GM21447 (cell line): ENCODE data around the gene AGO4.
"Not testable (repeated sequence)": the region's sequence is repeated elsewhere in the genome, so short reads cannot be mapped to it uniquely, and the experiment has no call there.

Experiments used
- ATAC-seq: cut with Tn5 transposase; IDR thresholded peaks from one replicate; pipeline ENCODE4 v1.9.1; 2021; ENCODE audit not compliant: unreplicated experiment

The AGO4 gene

DNA sequence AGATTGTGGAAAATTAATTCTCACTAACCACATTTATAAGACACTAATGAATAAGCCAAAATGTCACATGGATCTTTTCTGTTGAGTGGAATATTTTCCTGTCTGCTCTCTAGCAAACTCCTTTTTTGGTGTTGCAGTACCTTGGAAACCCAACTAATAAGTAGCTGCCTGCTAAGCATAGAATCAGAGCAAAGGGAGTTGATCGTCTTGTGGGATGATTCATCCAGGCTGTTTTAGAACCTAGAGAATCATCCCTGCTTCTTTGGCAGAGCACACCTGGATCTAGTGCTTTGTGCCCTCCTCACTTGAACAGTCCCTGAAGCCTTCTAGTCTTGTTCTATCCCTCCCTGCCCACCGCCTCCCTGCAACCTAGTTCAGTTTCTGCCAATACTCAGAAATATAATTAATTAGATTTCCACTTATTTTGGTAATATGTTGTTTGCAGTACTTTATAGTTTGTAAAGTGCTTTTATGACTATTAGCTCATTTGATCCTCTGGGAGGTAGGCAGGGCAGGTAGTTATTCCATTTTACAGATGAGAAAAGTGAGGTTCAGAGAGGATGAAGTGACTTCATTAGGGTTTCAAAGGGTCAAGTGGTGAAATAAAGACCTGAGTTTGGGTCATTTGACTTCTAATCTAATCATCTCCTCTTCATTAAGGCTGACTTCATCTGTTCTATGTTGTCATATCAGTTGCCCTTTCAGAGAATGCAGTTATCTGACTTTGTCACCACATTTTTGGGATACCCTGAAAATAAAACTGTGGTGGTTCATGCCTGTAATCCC lies 2.5 kb downstream of the AGO4 start:
- ATAC-seq = no peak

DNA sequence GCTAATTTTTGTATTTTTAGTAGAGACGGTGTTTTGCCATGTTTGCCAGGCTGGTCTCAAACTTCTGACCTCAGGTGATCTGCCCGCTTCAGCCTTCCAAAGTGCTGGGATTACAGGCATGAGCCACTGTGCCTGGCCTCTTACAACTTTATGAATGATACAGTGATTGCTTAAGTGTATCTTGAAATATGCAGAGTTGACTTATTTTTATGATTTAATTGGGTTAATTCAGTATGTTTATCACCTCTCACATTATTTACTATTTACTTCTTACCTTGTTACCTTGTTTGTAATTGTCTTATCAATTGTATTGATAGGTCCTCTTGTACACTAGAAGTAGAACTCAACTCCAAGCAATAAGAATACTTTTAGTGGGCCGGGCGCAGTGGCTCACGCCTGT lies 4.9 kb downstream of the AGO4 start:
- ATAC-seq = not testable (repeated sequence)

DNA sequence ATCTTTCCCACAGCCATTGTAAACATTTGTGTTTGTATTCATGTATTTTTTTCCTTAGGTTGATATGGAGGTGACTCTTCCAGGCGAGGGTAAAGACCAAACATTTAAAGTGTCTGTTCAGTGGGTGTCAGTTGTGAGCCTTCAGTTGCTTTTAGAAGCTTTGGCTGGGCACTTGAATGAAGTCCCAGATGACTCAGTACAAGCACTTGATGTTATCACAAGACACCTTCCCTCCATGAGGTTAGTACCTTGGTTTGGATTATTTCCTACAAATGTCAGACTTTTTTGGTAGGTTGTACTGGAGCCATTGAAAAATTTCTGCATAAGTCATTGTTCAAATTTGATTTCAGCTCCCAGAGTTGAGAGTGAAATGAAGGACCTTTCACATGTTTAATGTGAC lies 17.4 kb downstream of the AGO4 start:
- ATAC-seq = no peak

DNA sequence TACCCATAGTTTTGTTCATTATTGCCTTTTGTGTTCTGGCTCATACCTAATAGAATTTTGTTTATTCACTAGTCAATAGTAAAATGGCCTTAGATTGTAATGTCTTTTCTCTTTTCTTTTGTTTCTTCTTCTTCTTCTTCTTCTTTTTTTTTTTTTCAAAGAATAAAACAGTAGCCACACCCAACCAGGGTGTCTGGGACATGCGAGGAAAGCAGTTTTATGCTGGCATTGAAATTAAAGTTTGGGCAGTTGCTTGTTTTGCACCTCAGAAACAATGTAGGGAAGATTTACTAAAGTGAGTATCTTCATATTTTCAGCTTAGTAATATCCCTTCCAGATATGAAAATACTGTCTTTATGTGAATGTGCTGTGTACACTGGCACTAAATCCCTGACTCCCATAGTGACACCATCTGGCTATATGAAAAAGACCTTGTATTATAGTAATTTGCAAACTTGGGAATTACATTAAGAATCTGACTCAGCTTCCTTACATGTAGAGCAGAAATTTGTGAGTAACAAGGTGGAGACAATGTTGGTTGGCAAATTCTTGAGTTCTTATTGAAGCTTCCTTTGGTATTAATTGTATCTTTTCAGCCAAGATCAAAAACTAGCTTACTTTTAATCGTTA lies 24.6 kb downstream of the AGO4 start:
- ATAC-seq = no peak

DNA sequence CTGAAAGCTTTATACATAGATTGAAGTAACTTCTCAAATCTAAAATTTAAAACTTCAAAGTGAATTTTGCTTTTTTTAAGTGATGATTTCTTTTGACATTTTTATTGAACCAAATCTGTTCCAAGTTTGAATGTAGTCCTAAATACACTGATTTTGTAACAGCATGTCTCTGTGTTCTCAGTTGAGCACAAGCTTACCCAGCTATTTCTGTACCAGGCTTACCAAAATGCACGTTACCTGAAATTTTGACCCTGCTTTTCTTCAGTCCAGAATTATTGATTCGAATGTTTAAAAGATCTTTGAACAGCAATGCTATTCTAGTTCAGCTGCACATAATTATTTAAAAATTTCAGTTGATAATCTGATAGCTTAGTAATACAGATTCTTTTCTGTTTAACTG lies 25.6 kb downstream of the AGO4 start:
- ATAC-seq = no peak

DNA sequence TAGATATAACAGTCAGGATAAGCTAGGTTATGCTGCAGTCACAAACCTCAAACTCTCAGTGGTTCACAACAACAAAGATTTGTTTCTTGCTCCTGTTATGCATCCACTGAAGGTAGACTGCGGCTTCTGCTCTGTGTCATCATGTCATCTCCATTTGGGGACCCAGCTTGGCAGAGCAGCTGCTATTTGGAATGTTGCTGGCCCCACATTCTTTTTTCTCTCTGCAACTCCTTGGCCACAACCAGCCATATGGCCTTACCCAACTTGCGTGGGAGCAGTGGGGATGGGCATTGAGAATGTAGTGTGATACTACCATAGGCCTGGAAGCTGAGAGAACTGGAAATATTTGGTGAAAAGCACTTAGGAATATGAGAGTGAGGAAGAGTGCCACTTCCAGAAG lies 26.4 kb downstream of the AGO4 start:
- no peak for ATAC-seq

DNA sequence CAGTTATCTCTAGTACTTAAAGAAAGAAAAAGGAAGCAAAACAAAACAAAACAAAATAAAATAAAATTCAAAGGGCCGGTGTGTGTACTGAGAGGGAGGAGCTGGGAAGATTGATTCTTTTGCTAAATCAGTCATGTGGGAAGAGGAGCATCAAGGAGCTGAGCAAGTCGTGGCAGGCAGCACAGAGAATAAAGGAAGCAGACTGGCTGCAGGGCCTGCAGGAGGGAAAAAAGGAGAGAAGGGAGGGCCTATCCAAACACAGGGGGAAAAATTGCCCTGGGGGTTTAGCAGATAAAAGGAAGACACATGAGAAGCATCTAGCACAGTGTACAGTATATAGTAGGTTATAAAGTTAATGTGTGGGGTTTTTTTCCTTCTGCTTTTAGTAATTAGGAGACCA lies 27.6 kb downstream of the AGO4 start:
- no peak for ATAC-seq

DNA sequence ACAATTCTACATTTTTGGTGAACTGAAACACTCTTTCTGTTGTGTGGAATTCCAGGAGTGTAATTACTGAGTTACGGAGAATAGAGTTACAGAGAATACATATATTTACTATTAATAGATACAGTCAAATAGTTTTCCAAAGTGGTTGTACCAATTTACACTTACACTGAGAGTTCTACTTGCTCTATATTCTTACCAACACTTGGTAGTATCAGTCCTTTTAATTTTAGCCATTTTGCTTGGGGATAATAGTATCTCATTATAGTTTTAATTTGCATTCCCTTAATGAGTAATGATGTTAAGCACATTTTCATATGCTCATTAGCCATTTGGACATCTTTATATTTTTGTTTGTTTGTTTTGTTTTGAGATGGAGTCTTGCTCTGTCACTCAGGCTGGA lies 28.9 kb downstream of the AGO4 start:
- ATAC-seq = no peak

DNA sequence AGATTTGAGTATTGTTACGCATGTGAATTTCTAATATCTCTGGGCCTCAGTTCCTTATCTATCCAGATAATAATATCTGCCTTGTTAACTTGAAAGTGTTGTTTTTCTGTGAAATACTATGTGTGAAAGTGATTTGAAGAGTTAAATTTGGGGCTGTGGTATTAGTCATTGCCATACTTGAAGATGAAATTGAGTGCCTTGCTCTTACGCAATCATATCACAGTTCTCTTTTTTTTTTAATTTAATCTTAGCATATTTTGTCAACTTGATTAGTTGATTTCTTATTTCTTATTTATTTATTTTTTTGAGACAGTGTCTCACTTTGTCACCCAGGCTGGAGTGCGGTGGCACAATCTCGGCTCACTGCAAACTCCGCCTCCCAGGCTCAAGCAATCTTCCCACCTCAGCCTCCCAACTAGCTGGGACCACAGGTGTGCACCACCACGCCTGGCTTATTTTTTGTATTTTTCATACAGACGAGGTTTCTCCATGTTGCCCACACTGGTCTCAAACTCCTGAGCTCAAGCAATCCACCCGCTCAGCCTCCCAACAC lies 31.0 kb downstream of the AGO4 start:
- no peak for ATAC-seq

DNA sequence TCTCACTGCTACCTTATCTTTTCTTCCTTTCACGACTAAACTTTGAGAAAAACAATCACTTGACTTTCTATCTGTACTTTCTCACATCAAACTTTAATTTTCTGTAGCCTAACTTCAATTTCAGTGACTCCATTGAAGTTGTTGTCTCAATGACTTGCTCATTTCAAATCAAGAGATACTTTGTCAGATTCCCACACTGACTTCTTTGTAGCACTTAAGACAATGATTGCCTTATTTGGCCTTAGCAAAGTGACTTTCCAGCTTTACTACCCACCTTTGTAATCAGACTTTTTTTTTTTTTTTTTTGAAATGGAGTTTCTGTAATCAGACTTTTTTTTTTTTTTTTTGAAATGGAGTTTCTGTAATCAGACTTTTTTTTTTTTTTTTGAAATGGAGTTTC lies 37.0 kb downstream of the AGO4 start:
- no peak for ATAC-seq

DNA sequence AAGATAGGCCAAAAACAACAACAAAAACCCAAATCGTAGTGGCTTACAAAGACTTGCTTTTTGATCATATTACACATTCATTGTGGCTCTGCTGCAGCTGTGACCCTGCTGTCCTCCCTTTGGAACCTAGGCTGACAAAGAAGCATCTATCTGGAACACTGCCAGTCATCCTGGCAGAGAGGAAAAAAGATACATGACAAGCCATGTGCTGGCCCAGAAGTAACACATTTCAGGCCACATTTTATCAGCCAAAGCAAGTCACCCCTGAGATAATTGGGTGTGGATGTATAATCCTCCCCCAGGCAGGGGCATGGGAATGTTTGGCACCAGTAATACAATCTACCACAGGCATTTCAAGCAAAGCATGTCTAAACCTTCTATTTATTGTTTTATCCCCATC lies 38.0 kb downstream of the AGO4 start:
- no peak for ATAC-seq

DNA sequence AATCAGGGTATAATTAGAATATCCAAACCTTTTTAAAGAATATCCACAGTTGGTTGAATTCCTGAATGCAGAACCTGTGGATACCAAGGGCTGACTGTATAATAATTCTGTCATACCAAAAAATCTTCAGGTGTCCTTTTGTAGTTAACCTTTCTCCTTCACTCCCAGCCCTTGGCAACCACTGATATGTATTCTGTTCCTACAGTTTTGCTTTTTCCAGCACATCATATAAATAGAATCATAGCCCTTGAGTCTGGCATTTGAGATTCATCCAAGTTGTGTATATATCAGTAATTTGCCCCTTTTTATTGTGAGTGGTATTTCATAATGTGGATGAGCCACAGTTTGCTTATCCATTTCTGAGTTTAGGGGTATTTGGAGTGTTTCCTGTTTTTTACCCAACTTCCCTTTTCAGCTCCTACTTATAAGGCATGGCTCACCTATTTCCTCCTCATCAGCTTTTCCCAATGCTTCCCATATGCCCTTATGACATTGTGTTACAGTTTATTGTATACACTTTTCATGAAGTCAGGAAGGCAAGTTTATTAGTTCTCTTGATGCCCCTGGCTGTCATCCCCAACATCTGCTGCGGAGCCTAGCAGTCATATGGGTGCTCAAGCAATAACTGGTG lies 40.2 kb downstream of the AGO4 start:
- ATAC-seq = no peak

DNA sequence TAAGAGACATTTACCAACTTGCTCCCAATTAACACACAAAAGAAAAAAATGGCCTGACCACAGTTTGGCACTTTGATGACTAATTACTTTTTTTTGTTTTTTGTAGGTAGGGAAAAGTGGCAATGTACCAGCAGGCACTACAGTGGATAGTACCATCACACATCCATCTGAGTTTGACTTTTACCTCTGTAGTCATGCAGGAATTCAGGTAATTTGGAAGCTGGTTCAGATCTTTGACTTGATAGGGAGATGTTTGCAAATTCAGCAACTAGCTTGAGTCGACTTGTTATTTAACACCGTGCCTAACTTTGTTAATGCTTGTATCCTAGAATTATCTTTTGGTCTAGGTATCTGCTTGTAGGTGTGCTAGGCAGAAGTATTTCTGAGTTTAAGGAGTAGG lies 42.2 kb downstream of the AGO4 start:
- no peak for ATAC-seq

DNA sequence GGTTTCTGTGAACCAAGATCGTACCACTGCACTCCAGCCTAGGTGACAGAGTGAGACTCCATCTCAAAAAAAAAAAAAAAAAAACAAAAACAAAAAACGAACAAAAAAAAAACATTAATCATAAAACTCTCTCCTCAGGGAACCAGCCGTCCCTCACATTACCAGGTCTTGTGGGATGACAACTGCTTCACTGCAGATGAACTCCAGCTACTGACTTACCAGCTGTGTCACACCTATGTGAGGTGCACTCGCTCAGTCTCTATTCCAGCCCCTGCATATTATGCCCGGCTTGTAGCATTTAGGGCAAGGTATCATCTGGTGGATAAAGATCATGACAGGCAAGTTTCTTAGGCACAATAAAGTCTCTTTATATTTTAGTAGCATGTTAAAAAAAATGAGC lies 42.9 kb downstream of the AGO4 start:
- no peak for ATAC-seq

DNA sequence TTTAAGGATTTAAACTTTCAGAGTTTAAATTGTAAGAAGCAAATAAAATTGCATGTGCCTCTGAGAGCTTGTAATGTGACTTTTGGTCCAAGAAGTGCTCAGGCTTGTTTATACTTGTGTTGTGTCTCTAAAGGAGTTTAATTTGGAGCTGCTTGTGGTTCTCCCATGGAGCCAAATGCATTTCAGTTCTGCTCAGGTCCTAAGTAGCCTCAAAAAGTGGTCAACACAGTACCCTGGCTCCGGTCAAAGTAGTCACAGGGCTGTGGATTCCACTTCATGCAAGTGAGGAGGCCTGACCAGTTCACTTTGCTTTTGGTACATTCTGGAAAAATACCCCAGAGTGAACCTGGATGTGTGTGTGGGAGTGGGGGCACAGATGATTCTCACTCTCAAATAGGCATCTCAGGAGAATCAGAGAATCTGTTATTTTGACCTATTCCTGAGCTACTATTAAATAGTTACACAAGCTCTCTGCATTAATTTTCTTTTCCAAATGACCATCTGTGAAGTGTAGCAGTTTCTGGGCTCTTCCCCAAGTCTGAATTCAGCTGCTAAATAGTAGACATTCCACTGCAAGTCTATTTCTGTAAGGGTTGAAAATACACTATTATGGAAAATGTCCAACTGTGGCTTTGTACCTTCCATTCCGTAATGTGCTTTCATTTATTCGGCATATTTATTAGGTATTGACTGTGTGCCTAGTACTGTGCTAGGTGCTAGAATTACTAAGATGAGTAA lies 43.5 kb downstream of the AGO4 start:
- ATAC-seq = no peak

DNA sequence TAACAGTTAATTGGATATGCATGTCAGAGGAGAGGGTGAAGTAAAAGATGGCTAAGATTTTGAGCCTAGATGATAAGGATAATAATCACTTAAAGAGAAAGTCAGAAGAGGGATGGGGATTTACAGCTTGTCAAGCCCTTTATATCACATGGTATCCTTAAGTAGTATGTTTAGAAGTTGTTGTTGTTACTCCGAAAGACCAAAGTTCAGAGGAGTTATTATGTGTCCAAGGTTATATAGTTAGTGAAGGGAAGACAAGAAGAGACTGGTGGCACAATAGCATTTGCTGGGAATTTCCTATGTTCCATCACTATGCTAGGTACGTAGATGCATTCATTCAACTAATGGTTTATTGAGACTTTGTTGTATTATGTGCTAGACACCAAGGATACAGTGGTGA lies 44.4 kb downstream of the AGO4 start:
- no peak for ATAC-seq

DNA sequence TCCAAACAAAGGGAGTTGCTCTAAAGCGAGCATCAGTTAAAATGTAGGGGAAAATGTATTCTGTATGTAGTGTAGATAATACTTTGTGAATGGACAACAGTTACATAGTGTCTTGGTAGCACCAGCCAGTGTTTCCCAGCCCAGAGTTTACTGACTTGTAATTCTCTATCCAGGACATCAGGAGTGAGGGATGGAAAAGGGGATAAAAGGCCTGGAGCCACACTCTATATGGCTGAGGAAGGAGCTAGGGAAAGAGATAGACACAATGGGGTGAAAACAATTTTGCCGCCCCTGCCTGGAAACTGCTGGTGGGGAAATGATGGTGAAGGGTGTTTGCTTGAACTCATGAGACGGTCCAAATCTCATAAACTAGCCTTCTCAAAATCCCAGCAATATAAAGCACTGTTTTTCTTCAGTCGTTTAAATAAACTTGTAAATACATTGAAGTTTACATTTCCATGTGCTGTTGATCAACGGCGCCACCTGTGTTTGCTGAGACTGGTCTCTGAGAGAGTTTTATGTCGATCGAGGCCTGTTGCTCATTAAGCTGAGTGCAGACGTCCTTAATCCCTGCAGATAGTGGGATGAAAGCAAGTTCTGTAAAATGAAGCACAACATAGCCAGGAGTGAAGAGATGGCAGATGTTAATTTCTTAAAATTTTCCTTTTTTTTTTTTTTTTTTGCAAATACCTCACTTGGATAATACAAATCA lies 47.3 kb downstream of the AGO4 start:
- ATAC-seq = no peak

DNA sequence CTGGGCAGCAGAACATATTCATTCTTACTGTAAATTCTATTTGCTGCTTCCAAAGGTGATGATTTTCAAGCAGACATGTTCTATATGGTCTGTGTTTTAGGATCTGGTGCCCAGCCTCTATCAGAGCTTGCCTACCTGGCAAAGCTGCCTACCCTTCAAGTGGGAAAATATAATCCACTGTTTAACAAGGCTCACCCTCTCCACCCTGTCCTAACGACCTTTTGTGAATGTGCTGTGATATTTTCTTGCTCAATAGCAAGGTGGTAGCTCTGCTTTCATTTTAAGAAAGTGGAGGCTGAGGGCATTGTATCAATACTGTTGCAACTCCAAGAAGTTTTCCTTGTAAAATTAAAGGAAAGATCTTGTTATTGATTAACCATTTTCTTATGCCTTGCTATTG lies 49.1 kb downstream of the AGO4 start:
- no peak for ATAC-seq

DNA sequence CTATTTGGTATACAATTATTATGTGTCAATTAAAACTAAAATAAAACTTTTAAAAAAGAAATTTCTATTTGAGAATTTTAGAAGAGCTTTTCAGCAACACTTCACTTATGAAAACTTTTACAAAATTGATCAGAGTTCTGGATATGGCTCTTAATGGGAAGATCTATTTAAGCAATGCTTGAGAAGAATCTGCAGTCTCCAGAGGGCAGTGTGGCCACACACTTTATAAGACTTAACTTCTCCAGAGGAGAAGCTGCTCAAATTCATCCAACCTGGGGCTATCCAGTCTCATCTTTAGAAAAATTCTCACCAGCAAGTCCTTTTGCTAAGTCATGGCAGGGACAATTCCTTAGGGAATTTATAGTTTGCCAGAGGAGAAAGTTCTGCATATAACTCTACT lies 50.0 kb downstream of the AGO4 start:
- no peak for ATAC-seq

DNA sequence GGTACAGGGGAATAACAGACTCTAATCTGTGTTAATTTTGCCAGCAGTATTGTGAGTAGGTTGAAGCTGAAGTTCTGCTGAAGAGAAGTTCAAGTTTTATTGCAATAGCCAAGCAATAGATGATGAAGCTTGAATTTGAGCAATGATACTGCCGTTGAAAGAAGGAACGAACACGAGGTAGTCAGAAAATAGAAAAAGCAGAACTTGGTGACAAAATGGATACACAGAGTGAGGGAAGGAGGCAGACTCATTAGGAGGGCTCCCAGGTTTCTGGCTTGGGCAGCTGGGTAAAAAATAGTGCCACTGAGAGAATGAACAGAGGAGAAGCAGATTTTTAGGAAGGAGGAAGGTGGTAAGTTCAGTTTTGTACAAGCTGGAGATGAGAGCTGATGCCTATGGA lies 52.9 kb downstream of the AGO4 start:
- ATAC-seq = no peak

DNA sequence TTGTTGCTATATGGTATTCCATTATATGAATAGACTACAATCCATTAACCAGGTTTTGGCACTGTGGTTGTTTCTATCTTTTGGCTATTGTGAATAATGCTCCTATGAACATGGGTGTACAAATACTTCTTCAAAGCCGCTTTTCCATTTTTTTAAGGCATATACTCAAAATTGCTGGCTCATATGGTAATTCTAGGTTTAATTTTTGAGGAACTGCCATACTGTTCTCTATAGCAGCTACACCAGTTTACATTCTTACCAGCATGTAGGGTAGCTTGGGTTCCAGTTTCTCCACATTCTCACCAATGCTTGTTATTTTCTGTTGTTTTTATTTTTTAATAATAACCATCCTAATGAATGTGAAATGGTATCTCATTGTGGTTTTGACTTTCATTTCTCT lies 55.3 kb downstream of the AGO4 start:
- no peak for ATAC-seq
